Trophoblast cell (in vitro differentiated cells and primary cell): Measurements from ENCODE around the gene F10.

Experiments
- DNase-seq, 2 donors: peaks; one replicate each; pipeline ENCODE4 v3.0.0-alpha.2; 2016
- H2AFZ ChIP-seq: 2 replicates; pipeline ENCODE4 v1.6.1; 2013; ENCODE audit warnings: low read length, moderate library complexity, mild to moderate bottlenecking; ENCODE audit not compliant: insufficient read depth, poor library complexity
- H2AK5ac ChIP-seq: 2 replicates; pipeline ENCODE4 v1.6.1; 2013; ENCODE audit warnings: mild to moderate bottlenecking, low read length
- H2BK120ac ChIP-seq: 2 replicates; pipeline ENCODE4 v1.6.1; 2013; ENCODE audit warnings: low read length, mild to moderate bottlenecking, moderate library complexity; ENCODE audit not compliant: insufficient read depth, poor library complexity
- H2BK12ac ChIP-seq: 2 replicates; pipeline ENCODE4 v1.6.1; 2013; ENCODE audit warnings: mild to moderate bottlenecking, low read length, moderate library complexity
- H2BK5ac ChIP-seq: 2 replicates; pipeline ENCODE4 v1.6.1; 2013; ENCODE audit warnings: low read length, low read depth, moderate library complexity, mild to moderate bottlenecking; ENCODE audit not compliant: poor library complexity
- H3K14ac ChIP-seq: 2 replicates; pipeline ENCODE4 v1.6.1; 2013; ENCODE audit warnings: mild to moderate bottlenecking, low read length
- H3K18ac ChIP-seq: 2 replicates; pipeline ENCODE4 v1.6.1; 2013; ENCODE audit warnings: mild to moderate bottlenecking, low read length
- H3K23ac ChIP-seq: 2 replicates; pipeline ENCODE4 v1.6.1; 2013; ENCODE audit warnings: low read length
- H3K27ac ChIP-seq: 2 replicates; pipeline ENCODE4 v1.5.1; 2013; ENCODE audit warnings: low read depth, mild to moderate bottlenecking, inconsistent platforms, low read length, moderate library complexity
- H3K27me3 ChIP-seq: 2 replicates; pipeline ENCODE4 v1.6.1; 2013; ENCODE audit warnings: inconsistent platforms, mild to moderate bottlenecking, low read length, moderate library complexity; ENCODE audit not compliant: insufficient read depth
- H3K36me3 ChIP-seq, 2 experiments: 1 replicate in 1 of 2; 2 replicates in 1 of 2; pipeline ENCODE4 v1.6.1; 2013; ENCODE audit warnings: low read length in 2 of 2, mild to moderate bottlenecking in 2 of 2, moderate library complexity in 1 of 2; ENCODE audit not compliant: insufficient read depth in 2 of 2, control insufficient read depth in 1 of 2
- H3K4ac ChIP-seq: 2 replicates; pipeline ENCODE4 v1.6.1; 2013; ENCODE audit warnings: low read depth, mild to moderate bottlenecking, low read length, moderate library complexity
- H3K4me1 ChIP-seq, 2 experiments: 1 replicate in 1 of 2; 2 replicates in 1 of 2; pipeline ENCODE4 v1.6.1; 2013; ENCODE audit warnings: low read length in 2 of 2, mild to moderate bottlenecking in 2 of 2, moderate library complexity in 1 of 2; ENCODE audit not compliant: insufficient read depth in 2 of 2, control insufficient read depth in 1 of 2
- H3K4me2 ChIP-seq: 2 replicates; pipeline ENCODE4 v1.6.1; 2013; ENCODE audit warnings: inconsistent platforms, mild to moderate bottlenecking, low read length, moderate library complexity
- H3K4me3 ChIP-seq: 2 replicates; pipeline ENCODE4 v1.5.1; 2013; ENCODE audit warnings: mild to moderate bottlenecking, low read depth, low read length, inconsistent platforms
- H3K79me1 ChIP-seq: one replicate; pipeline ENCODE4 v1.6.1; 2013; ENCODE audit warnings: low read length
- H3K79me2 ChIP-seq: 2 replicates; pipeline ENCODE4 v1.6.1; 2013; ENCODE audit warnings: low read length, mild to moderate bottlenecking; ENCODE audit not compliant: control insufficient read depth, insufficient read depth, poor library complexity
- H3K9ac ChIP-seq: 2 replicates; pipeline ENCODE4 v1.6.1; 2013; ENCODE audit warnings: mild to moderate bottlenecking, low read length
- H3K9me3 ChIP-seq: 2 replicates; pipeline ENCODE4 v1.6.1; 2013; ENCODE audit warnings: low read depth, mild to moderate bottlenecking, control low read depth, inconsistent platforms, low read length; ENCODE audit not compliant: insufficient read depth
- H4K12ac ChIP-seq: 2 replicates; pipeline ENCODE4 v1.6.1; 2013; ENCODE audit warnings: low read depth, mild to moderate bottlenecking, low read length, moderate library complexity
- H4K8ac ChIP-seq: 2 replicates; pipeline ENCODE4 v1.6.1; 2013; ENCODE audit warnings: low read depth, mild to moderate bottlenecking, low read length, moderate library complexity
- H4K91ac ChIP-seq: one replicate; pipeline ENCODE4 v1.6.1; 2013; ENCODE audit warnings: low read depth, mild to moderate bottlenecking, low read length, moderate library complexity
- WGBS: extraction: QIAGEN DNeasy Blood & Tissue Kit; methylation state at CpG from one replicate; pipeline ENCODE4 v1.1.7; 2013; ENCODE audit warnings: missing lambda C conversion rate; ENCODE audit not compliant: insufficient read length, insufficient coverage; ENCODE audit errors: extremely low coverage; 5-methylcytosine and 5-hydroxymethylcytosine counted together

F10 gene

GRCh38 chr13:113113846-113114271 lies 8.7 kb upstream of the F10 start:
- Histone ChIP-seq H2BK120ac (no peak overlapping the region), H3K23ac (no peak overlapping the region), H3K4me3 (no peak overlapping the region), H3K79me2 (no peaks in the 10 kb centered on the region), H3K27me3 (peaks cover 15% of the 10 kb centered on the region), H3K36me3 (no peaks in the 10 kb centered on the region), H3K4me1 (peaks cover 4 to 6% of the 10 kb centered on the region in 2 experiments), H3K4ac (no peak overlapping the region), H3K18ac (no peak overlapping the region), H3K9me3 (peaks cover 26% of the 10 kb centered on the region), H3K9ac (no peak overlapping the region), H2AK5ac (no peak overlapping the region), H2BK5ac (no peak overlapping the region), H2BK12ac (no peak overlapping the region), H3K27ac (no peak overlapping the region), H4K12ac (no peak overlapping the region), H3K79me1 (no peaks in the 10 kb centered on the region), H3K14ac (no peak overlapping the region), H4K91ac (no peak overlapping the region), H2AFZ (no peak overlapping the region), H3K4me2 (no peak overlapping the region), H4K8ac (no peak overlapping the region)
- no CpG with 5 or more reads among the region's 8 CpGs for WGBS
- no peak for DNase-seq

- Histone ChIP-seq H2BK5ac (no peak overlapping the region), H3K4me2 (no peak overlapping the region), H2BK12ac (no peak overlapping the region), H3K4ac (no peak overlapping the region), H4K12ac (no peak overlapping the region), H3K79me2 (no peaks in the 10 kb centered on the region), H2AFZ (no peak overlapping the region), H3K9ac (no peak overlapping the region), H3K9me3 (peaks cover 20% of the 10 kb centered on the region), H3K14ac (no peak overlapping the region), H3K4me1 (peaks cover 4 to 6% of the 10 kb centered on the region in 2 experiments), H3K36me3 (no peaks in the 10 kb centered on the region), H2AK5ac (no peak overlapping the region), H3K18ac (no peak overlapping the region), H3K23ac (no peak overlapping the region), H3K27me3 (peaks cover 8% of the 10 kb centered on the region), H3K4me3 (no peak overlapping the region), H4K91ac (no peak overlapping the region), H2BK120ac (no peak overlapping the region), H3K79me1 (no peaks in the 10 kb centered on the region), H4K8ac (no peak overlapping the region), H3K27ac (no peak overlapping the region)
- WGBS: no CpG with 5 or more reads among the region's 17 CpGs
- DNase-seq: no peak
These were observed 7.9 kb upstream of the F10 start for GRCh38 chr13:113114511-113115362.

GRCh38 chr13:113115363-113116205 lies 7.0 kb upstream of the F10 start:
- no peak overlapping the region for H4K8ac ChIP-seq
- no peak for DNase-seq
- no peak overlapping the region for H3K14ac ChIP-seq
- no peak overlapping the region for H2AFZ ChIP-seq
- no peak overlapping the region for H3K27ac ChIP-seq
- H3K79me1 ChIP-seq: no peaks in the 10 kb centered on the region
- WGBS: no CpG with 5 or more reads among the region's 21 CpGs
- H3K18ac ChIP-seq: no peak overlapping the region
- peak overlapping the region; percentile 12 for H3K4me3 ChIP-seq
- H2BK5ac ChIP-seq: no peak overlapping the region
- H2AK5ac ChIP-seq: no peak overlapping the region
- H3K9me3 ChIP-seq: peaks cover 14% of the 10 kb centered on the region
- H4K12ac ChIP-seq: no peak overlapping the region
- H3K23ac ChIP-seq: no peak overlapping the region
- H3K9ac ChIP-seq: no peak overlapping the region
- H3K27me3 ChIP-seq: peaks cover 5% of the 10 kb centered on the region
- H3K36me3 ChIP-seq: no peaks in the 10 kb centered on the region
- H3K79me2 ChIP-seq: no peaks in the 10 kb centered on the region
- no peak overlapping the region for H2BK120ac ChIP-seq
- peaks cover 4 to 6% of the 10 kb centered on the region in 2 experiments for H3K4me1 ChIP-seq
- no peak overlapping the region for H3K4ac ChIP-seq
- no peak overlapping the region for H2BK12ac ChIP-seq
- H3K4me2 ChIP-seq: no peak overlapping the region
- H4K91ac ChIP-seq: no peak overlapping the region

- Histone ChIP-seq H3K4me1 (peaks cover 4 to 6% of the 10 kb centered on the region in 2 experiments), H3K27me3 (no peaks in the 10 kb centered on the region), H3K79me2 (no peaks in the 10 kb centered on the region), H3K36me3 (no peaks in the 10 kb centered on the region), H3K79me1 (no peaks in the 10 kb centered on the region), H3K4me3 (no peak overlapping the region), H4K8ac (no peak overlapping the region), H2BK120ac (no peak overlapping the region), H2BK5ac (no peak overlapping the region), H3K9me3 (peaks cover 11% of the 10 kb centered on the region), H3K4me2 (no peak overlapping the region), H3K23ac (no peak overlapping the region), H2BK12ac (no peak overlapping the region), H3K27ac (no peak overlapping the region), H3K9ac (no peak overlapping the region), H3K18ac (no peak overlapping the region), H3K4ac (no peak overlapping the region), H2AK5ac (no peak overlapping the region), H4K91ac (no peak overlapping the region), H4K12ac (no peak overlapping the region), H2AFZ (no peak overlapping the region), H3K14ac (no peak overlapping the region)
- no peak for DNase-seq
- WGBS: no CpG with 5 or more reads among the region's 10 CpGs
These were observed 6.3 kb upstream of the F10 start for GRCh38 chr13:113116206-113116800.
